HepG2 (cell line): ENCODE data around the gene SPATS2. TPM values are rescaled to one million over a fixed set of nuclear protein-coding genes. Genes with fewer than 3 reads are reported as not detected.

ENCODE experiments used
- DR1 ChIP-seq: sonication (generic); formaldehyde crosslinking; IDR thresholded peaks from 2 replicates; pipeline ENCODE4 v1.8.0; 2021; ENCODE audit warnings: mild to moderate bottlenecking, missing genetic modification reagents, inconsistent platforms
- GLI4 ChIP-seq: sonication (generic); formaldehyde crosslinking; IDR thresholded peaks from 2 replicates; pipeline ENCODE4 v1.5.1; 2020; ENCODE audit warnings: missing genetic modification reagents, mild to moderate bottlenecking, moderate library complexity, borderline replicate concordance
- MBD4 ChIP-seq: IDR thresholded peaks from 2 replicates; pipeline ENCODE4 v1.6.1; 2012; ENCODE audit warnings: low read length, inconsistent platforms, borderline replicate concordance
- NFIC ChIP-seq: IDR thresholded peaks from 2 replicates; pipeline ENCODE4 v1.6.1; 2012; ENCODE audit warnings: mild to moderate bottlenecking, low read length, inconsistent platforms
- POLR2AphosphoS5 ChIP-seq: IDR thresholded peaks from 2 replicates; pipeline ENCODE4 v1.6.1; 2012; ENCODE audit warnings: low read depth, low read length
- REXO4 ChIP-seq: sonication (generic); formaldehyde crosslinking; IDR thresholded peaks from 2 replicates; pipeline ENCODE4 v1.8.0; 2022; ENCODE audit warnings: missing genetic modification reagents, mild to moderate bottlenecking, borderline replicate concordance
- RFX3 ChIP-seq: IDR thresholded peaks from 2 replicates; pipeline ENCODE4 v1.6.1; 2016; ENCODE audit warnings: missing biosample characterization, missing genetic modification reagents
- SP4 ChIP-seq: sonication (generic); formaldehyde crosslinking; IDR thresholded peaks from 2 replicates; pipeline ENCODE4 v1.8.1; 2023; ENCODE audit warnings: mild to moderate bottlenecking, missing genetic modification reagents
- TAF1 ChIP-seq: sonication (generic); formaldehyde crosslinking; IDR thresholded peaks from 2 replicates; pipeline ENCODE4 v1.4.0; 2020; ENCODE audit warnings: missing genetic modification reagents
- THAP11 ChIP-seq: IDR thresholded peaks from 2 replicates; pipeline ENCODE4 v1.6.1; 2016; ENCODE audit warnings: missing biosample characterization, missing genetic modification reagents
- TOE1 ChIP-seq: sonication (generic); formaldehyde crosslinking; IDR thresholded peaks from 2 replicates; pipeline ENCODE4 v1.4.0; 2020; ENCODE audit warnings: mild to moderate bottlenecking, missing genetic modification reagents
- ZNF296 ChIP-seq: sonication (generic); formaldehyde crosslinking; conservative IDR thresholded peaks from 2 replicates; pipeline ENCODE4 v1.5.0; 2020; ENCODE audit warnings: mild to moderate bottlenecking, missing genetic modification reagents
- ZNF496 ChIP-seq: sonication (generic); formaldehyde crosslinking; IDR thresholded peaks from 2 replicates; pipeline ENCODE4 v1.8.1; 2023; ENCODE audit warnings: mild to moderate bottlenecking, moderate library complexity, missing genetic modification reagents; ENCODE audit not compliant: insufficient replicate concordance
- ZNF552 ChIP-seq: sonication (generic); formaldehyde crosslinking; IDR thresholded peaks from 2 replicates; pipeline ENCODE4 v1.9.0; 2022; ENCODE audit warnings: missing genetic modification reagents, mild to moderate bottlenecking, borderline replicate concordance
- ZNF780A ChIP-seq: sonication (generic); formaldehyde crosslinking; IDR thresholded peaks from 2 replicates; pipeline ENCODE4 v1.8.0; 2022; ENCODE audit warnings: mild to moderate bottlenecking, missing genetic modification reagents, moderate library complexity
- ZNF816 ChIP-seq: sonication (generic); formaldehyde crosslinking; IDR thresholded peaks from 2 replicates; pipeline ENCODE4 v1.8.0; 2022; ENCODE audit warnings: missing genetic modification reagents, mild to moderate bottlenecking, borderline replicate concordance
- polyA plus RNA-seq, 8 experiments: library from polyadenylated mRNA; depleted of rRNA in 3 of 8; stranded (reverse) in 7 of 8; unstranded in 1 of 8; fragments of >200 nt; fragmentation: Illumina TruSeq in 4 of 8; extraction: Trizol in 4 of 8; gene quantifications; 2 replicates each; pipeline versions ENCODE4 v1.2.1 to v1.2.3, GENCODE V29; 2011 to 2016; ENCODE audit warnings: low read depth in 4 of 8, missing spikeins in 1 of 8, mixed read lengths in 1 of 8; ENCODE audit not compliant: insufficient read depth in 1 of 8
- total RNA-seq, 5 experiments: library from RNA; depleted of rRNA; stranded (reverse); fragments of >200 nt; fragmentation: Illumina TruSeq; extraction: Trizol; gene quantifications; 2 replicates each; pipeline ENCODE4 v1.2.3, GENCODE V29; 2016; ENCODE audit warnings: low read depth in 1 of 5
- TF ChIP-seq, protein P1 (sequence below): sonication (generic); formaldehyde crosslinking; IDR thresholded peaks from 2 replicates; pipeline ENCODE4 v1.4.0; 2020; ENCODE audit warnings: mild to moderate bottlenecking, missing genetic modification reagents
- TF ChIP-seq, protein P2 (sequence below): sonication (generic); formaldehyde crosslinking; conservative IDR thresholded peaks from 2 replicates; pipeline ENCODE4 v1.8.0; 2022; ENCODE audit warnings: low read depth, missing genetic modification reagents
- TF ChIP-seq, protein P3 (sequence below): IDR thresholded peaks from 2 replicates; pipeline ENCODE4 v1.6.1; 2016; ENCODE audit warnings: missing compliant biosample characterization, missing genetic modification reagents, borderline replicate concordance
- TF ChIP-seq, protein P4 (sequence below): sonication (generic); formaldehyde crosslinking; conservative IDR thresholded peaks from 2 replicates; pipeline ENCODE4 v1.4.0; 2020; ENCODE audit warnings: missing genetic modification reagents
- TF ChIP-seq, protein P5 (sequence below): sonication (generic); formaldehyde crosslinking; IDR thresholded peaks from 2 replicates; pipeline ENCODE4 v1.5.1; 2020; ENCODE audit warnings: mild to moderate bottlenecking, missing genetic modification reagents, borderline replicate concordance

The SPATS2 gene
- total and polyA plus RNA-seq, 2 of the 13 experiments (the other 11 are each of a cell fraction or from before 2014, with no cell fraction given), result 19.3 to 28.1 TPM

DNA sequence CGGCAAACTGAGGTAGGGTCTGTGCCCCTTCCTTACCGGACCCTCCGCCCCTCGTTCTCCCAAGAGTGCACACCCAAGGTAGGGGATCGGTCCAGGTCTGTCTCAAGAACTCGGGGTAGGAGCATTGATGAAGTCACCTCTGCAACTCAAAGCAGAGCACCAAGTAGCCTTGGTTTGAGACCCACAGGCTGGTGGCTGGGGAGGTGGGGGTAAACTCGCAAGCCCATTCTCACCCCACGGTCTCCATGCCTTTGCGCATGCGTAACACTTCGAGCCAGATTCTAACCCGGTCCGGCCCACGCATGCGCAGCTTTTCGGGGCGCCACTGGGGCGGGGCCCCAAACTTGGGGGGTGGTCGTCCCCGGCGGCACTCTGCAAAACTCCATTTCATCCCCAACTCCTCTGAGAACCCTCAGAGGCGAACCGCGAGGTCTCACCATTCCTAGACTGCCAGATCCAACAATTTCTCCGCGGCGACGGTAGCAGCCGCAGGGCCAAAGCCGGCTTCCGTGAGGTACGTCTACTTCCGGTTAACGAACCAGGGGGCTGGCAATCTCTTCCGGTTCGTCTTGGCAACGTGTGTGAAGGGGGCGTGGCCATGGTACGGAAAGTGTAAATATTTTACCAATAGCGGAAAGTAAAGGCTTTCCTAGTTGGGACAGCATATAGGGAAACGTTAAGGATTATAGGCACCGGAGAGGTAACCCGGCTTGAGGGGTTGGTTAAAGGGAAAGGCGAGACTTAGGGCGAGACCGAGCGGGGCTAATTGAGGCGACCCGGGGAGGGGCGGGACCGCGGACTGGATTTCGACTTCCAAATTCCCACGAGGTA lies 200.6 kb downstream of the SPATS2 start, which contains the start of gene MCRS1 (continued):
- TF ChIP-seq, protein P1, sequence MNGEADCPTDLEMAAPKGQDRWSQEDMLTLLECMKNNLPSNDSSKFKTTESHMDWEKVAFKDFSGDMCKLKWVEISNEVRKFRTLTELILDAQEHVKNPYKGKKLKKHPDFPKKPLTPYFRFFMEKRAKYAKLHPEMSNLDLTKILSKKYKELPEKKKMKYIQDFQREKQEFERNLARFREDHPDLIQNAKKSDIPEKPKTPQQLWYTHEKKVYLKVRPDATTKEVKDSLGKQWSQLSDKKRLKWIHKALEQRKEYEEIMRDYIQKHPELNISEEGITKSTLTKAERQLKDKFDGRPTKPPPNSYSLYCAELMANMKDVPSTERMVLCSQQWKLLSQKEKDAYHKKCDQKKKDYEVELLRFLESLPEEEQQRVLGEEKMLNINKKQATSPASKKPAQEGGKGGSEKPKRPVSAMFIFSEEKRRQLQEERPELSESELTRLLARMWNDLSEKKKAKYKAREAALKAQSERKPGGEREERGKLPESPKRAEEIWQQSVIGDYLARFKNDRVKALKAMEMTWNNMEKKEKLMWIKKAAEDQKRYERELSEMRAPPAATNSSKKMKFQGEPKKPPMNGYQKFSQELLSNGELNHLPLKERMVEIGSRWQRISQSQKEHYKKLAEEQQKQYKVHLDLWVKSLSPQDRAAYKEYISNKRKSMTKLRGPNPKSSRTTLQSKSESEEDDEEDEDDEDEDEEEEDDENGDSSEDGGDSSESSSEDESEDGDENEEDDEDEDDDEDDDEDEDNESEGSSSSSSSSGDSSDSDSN (CRISPR knock-in tag), result peak; percentile 61
- TF ChIP-seq MBD4, result no peak
- TF ChIP-seq ZNF780A (CRISPR knock-in tag), result no peak
- TF ChIP-seq GLI4 (CRISPR knock-in tag), result no peak; the same call in 1 of the 2 replicates
- 0 out of 2 replicates have a peak, but pooled peaks have one; percentile 30 for TF ChIP-seq DR1 (CRISPR knock-in tag)
- TF ChIP-seq TOE1, result 0 out of 2 replicates have a peak, but pooled peaks have one; percentile 50
- peak; percentile 94 for TF ChIP-seq THAP11 (CRISPR knock-in tag)
- TF ChIP-seq ZNF496, result no peak
- TF ChIP-seq SP4 (CRISPR knock-in tag), result peak; percentile 78
- TF ChIP-seq POLR2AphosphoS5, result peak; percentile 93
- TF ChIP-seq, protein P2, sequence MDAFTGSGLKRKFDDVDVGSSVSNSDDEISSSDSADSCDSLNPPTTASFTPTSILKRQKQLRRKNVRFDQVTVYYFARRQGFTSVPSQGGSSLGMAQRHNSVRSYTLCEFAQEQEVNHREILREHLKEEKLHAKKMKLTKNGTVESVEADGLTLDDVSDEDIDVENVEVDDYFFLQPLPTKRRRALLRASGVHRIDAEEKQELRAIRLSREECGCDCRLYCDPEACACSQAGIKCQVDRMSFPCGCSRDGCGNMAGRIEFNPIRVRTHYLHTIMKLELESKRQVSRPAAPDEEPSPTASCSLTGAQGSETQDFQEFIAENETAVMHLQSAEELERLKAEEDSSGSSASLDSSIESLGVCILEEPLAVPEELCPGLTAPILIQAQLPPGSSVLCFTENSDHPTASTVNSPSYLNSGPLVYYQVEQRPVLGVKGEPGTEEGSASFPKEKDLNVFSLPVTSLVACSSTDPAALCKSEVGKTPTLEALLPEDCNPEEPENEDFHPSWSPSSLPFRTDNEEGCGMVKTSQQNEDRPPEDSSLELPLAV (CRISPR knock-in tag), result no peak; the same call in 1 of the 2 replicates
- TF ChIP-seq ZNF816 (CRISPR knock-in tag), result no peak
- TF ChIP-seq, protein P3, sequence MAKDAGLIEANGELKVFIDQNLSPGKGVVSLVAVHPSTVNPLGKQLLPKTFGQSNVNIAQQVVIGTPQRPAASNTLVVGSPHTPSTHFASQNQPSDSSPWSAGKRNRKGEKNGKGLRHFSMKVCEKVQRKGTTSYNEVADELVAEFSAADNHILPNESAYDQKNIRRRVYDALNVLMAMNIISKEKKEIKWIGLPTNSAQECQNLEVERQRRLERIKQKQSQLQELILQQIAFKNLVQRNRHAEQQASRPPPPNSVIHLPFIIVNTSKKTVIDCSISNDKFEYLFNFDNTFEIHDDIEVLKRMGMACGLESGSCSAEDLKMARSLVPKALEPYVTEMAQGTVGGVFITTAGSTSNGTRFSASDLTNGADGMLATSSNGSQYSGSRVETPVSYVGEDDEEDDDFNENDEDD, result no peak
- no peak for TF ChIP-seq NFIC
- TF ChIP-seq TAF1 (CRISPR knock-in tag), result peak; percentile 83
- no peak; the same call in 1 of the 2 replicates for TF ChIP-seq RFX3 (CRISPR knock-in tag)
- TF ChIP-seq REXO4, result no peak
- no peak for TF ChIP-seq ZNF296 (CRISPR knock-in tag)
- TF ChIP-seq ZNF552 (CRISPR knock-in tag), result no peak
- TF ChIP-seq, protein P4, sequence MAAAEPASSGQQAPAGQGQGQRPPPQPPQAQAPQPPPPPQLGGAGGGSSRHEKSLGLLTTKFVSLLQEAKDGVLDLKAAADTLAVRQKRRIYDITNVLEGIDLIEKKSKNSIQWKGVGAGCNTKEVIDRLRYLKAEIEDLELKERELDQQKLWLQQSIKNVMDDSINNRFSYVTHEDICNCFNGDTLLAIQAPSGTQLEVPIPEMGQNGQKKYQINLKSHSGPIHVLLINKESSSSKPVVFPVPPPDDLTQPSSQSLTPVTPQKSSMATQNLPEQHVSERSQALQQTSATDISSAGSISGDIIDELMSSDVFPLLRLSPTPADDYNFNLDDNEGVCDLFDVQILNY, result no peak
- TF ChIP-seq, protein P5, sequence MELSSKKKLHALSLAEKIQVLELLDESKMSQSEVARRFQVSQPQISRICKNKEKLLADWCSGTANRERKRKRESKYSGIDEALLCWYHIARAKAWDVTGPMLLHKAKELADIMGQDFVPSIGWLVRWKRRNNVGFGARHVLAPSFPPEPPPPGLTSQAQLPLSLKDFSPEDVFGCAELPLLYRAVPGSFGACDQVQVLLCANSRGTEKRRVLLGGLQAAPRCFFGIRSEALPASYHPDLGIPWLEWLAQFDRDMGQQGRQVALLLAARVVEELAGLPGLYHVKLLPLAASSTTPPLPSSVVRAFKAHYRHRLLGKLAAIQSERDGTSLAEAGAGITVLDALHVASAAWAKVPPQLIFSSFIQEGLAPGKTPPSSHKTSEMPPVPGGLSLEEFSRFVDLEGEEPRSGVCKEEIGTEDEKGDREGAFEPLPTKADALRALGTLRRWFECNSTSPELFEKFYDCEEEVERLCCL (CRISPR knock-in tag), result no peak
